Parathyroid adenoma (tissue), 2 donors: ENCODE results near the gene GPC1.

Source experiments
- H2AFZ ChIP-seq: fragments of 300-600 bp; sonication (generic); one replicate; pipeline ENCODE4 v1.7.0; 2017; ENCODE audit warnings: antibody characterized with exemption, mild to moderate bottlenecking
- H3K27ac ChIP-seq: fragments of 300-600 bp; sonication (generic); one replicate; pipeline ENCODE4 v1.7.0; 2017
- H3K27me3 ChIP-seq: fragments of 300-600 bp; sonication (generic); one replicate; pipeline ENCODE4 v1.7.0; 2017; ENCODE audit warnings: low read length; ENCODE audit not compliant: control insufficient read depth, insufficient read depth
- H3K36me3 ChIP-seq: fragments of 300-600 bp; sonication (generic); one replicate; pipeline ENCODE4 v1.7.0; 2017; ENCODE audit warnings: low read length; ENCODE audit not compliant: control insufficient read depth, insufficient read depth
- H3K4me1 ChIP-seq: fragments of 300-600 bp; sonication (generic); one replicate; pipeline ENCODE4 v1.7.0; 2017; ENCODE audit warnings: control low read depth
- H3K4me2 ChIP-seq: fragments of 300-600 bp; sonication (generic); one replicate; pipeline ENCODE4 v1.7.0; 2017; ENCODE audit warnings: low read length
- H3K4me3 ChIP-seq: fragments of 300-600 bp; sonication (generic); one replicate; pipeline ENCODE4 v1.7.0; 2017; ENCODE audit warnings: low read depth, low read length
- H3K79me2 ChIP-seq: fragments of 300-600 bp; sonication (generic); one replicate; pipeline ENCODE4 v1.7.0; 2017; ENCODE audit warnings: control low read depth
- H3K9ac ChIP-seq: fragments of 300-600 bp; sonication (generic); one replicate; pipeline ENCODE4 v1.7.0; 2017; ENCODE audit warnings: mild to moderate bottlenecking
- H3K9me3 ChIP-seq: fragments of 300-600 bp; sonication (generic); one replicate; pipeline ENCODE4 v1.7.0; 2017; ENCODE audit warnings: low read length; ENCODE audit not compliant: control insufficient read depth
- TF ChIP-seq, protein P1 (sequence below): fragments of 300-600 bp; sonication (generic); IDR thresholded peaks from one replicate; pipeline ENCODE4 v1.7.0; 2017; ENCODE audit warnings: antibody characterized with exemption, mild to moderate bottlenecking
- donor health status: primary hyperparathyroidism.

The GPC1 gene

DNA sequence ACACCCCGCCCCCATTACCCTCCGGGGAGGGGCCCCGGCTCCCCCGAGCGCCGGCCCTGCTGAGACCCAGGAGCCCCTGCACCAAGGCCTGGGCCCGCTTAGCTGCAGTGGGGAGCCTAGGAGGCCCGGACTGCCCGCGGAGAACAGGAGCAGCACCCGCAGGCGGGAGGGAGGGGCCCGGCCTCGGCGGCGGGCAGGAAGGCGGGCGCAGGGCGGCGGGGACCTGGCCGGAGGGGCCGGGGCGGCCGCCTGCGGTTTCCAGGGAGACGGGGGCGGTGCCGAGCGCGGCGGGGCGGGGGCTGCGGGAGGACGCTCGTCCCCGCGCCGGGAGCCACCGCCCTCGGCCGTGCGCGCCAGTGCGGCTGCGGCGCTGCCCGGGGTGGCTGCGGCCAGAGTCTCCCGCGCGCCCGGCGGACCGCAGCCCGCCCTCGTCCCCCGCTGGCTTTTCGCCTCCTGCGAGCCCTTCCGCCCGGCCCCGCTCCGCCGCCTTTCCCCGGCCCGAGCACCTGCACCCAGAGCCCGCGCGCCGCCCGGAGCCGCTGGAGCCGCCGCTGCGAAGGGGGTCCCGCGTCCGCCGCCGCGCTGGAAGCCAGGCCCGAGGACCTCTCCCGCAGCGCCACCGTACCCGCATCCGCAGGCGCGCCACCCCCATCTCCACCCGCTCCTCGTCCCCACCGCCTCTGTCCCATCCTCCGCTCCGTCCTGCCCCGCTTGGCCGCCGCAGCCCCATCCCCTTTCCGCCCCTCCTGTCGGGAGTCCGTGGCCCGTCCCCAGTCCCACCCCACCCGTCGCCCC, 17.2 kb downstream of the GPC1 start:
- H3K79me2 ChIP-seq, result no peaks in the 10 kb centered on the region
- TF ChIP-seq, protein P1, sequence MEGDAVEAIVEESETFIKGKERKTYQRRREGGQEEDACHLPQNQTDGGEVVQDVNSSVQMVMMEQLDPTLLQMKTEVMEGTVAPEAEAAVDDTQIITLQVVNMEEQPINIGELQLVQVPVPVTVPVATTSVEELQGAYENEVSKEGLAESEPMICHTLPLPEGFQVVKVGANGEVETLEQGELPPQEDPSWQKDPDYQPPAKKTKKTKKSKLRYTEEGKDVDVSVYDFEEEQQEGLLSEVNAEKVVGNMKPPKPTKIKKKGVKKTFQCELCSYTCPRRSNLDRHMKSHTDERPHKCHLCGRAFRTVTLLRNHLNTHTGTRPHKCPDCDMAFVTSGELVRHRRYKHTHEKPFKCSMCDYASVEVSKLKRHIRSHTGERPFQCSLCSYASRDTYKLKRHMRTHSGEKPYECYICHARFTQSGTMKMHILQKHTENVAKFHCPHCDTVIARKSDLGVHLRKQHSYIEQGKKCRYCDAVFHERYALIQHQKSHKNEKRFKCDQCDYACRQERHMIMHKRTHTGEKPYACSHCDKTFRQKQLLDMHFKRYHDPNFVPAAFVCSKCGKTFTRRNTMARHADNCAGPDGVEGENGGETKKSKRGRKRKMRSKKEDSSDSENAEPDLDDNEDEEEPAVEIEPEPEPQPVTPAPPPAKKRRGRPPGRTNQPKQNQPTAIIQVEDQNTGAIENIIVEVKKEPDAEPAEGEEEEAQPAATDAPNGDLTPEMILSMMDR, result no peak
- no peaks in the 10 kb centered on the region for H3K36me3 ChIP-seq
- H3K27me3 ChIP-seq, result no peaks in the 10 kb centered on the region
- H3K4me1 ChIP-seq, result peaks cover 5% of the 10 kb centered on the region
- peak overlapping the region; percentile 53 for H3K4me3 ChIP-seq
- H3K27ac ChIP-seq, result no peak overlapping the region
- H3K9me3 ChIP-seq, result no peaks in the 10 kb centered on the region
- no peak overlapping the region for H3K9ac ChIP-seq
- peak overlapping the region; percentile 80 for H3K4me2 ChIP-seq
- peak overlapping the region; percentile 72 for H2AFZ ChIP-seq

DNA sequence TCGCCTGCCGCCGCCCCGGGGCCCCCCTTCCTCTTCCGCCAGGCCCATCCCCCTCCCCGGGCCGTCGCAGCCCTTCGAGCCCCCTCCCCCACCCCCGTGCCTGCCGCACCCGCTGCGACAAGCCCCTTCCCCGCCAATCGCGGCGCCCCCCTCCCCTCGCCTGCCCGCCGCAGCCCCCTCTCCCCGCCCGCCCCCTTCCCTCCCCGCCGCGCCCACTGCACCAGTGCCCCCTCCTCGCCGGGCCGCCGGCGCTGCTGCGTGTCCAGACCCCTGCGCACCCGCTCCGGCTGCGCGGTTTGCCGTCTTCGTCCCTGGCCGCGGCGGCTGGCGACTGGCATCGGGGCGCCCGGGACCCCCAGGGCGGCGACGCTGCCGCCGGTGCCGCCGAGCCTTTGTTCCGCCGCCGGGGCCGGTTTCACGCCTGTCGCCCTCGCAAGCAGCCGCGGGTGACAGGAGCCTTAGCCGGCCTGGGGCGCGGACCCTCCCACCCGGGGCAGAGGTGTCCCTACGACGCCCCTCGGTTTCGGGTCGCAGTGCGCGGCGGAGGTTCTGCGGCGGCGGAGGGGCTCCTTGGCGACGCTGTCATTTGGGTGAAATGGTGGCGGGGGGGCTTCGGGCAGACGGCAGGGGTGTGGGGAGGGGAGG, 18.1 kb downstream of the GPC1 start:
- no peak overlapping the region for H2AFZ ChIP-seq
- no peaks in the 10 kb centered on the region for H3K9me3 ChIP-seq
- H3K4me3 ChIP-seq, result no peak overlapping the region
- no peaks in the 10 kb centered on the region for H3K79me2 ChIP-seq
- no peaks in the 10 kb centered on the region for H3K36me3 ChIP-seq
- TF ChIP-seq, protein P1, result no peak
- H3K4me2 ChIP-seq, result no peak overlapping the region
- peaks cover 5% of the 10 kb centered on the region for H3K4me1 ChIP-seq
- H3K27ac ChIP-seq, result no peak overlapping the region
- no peaks in the 10 kb centered on the region for H3K27me3 ChIP-seq
- H3K9ac ChIP-seq, result no peak overlapping the region

DNA sequence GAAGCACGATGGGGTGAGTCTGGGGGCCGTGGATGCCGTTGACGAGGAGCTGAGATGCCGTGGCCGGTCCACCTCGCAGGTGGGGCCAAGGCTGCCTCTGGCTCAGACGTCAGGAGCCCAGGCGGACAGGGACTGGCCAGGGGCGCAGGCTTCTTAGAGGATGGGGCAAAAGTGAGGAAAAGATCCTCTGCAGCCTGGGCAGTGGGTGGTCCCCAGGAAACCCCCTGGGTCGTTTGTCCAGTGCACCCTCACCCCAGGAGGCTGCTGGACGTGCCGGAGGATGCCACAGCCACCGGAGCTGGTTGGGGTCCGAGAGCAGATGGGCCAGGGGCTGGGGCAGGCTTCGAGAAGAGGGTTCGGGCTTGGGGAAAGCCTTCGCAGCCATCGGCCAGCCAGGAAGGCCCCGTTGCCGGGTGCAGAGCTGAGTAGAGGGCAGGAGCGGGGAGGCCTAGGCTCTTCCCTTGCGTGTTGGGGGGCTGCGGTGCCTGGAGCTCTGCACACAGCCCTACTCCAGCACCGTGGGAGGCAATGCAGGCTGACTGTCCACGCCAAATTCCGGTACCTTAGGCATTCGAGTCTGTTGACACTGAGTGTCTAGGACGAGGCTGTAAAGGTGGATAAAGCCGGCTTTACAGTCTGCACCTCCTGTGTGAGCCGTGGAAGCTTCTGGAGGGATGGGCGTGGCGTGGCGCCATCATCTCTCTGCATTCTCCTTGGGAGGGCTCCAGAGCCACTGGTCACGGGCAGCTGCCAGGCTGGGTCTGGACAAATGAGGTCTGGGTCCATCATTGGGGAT, 18.8 kb downstream of the GPC1 start:
- H2AFZ ChIP-seq, result no peak overlapping the region
- H3K4me2 ChIP-seq, result no peak overlapping the region
- H3K79me2 ChIP-seq, result no peaks in the 10 kb centered on the region
- H3K36me3 ChIP-seq, result no peaks in the 10 kb centered on the region
- H3K4me3 ChIP-seq, result no peak overlapping the region
- no peaks in the 10 kb centered on the region for H3K9me3 ChIP-seq
- TF ChIP-seq, protein P1, result no peak
- peaks cover 5% of the 10 kb centered on the region for H3K4me1 ChIP-seq
- no peaks in the 10 kb centered on the region for H3K27me3 ChIP-seq
- H3K27ac ChIP-seq, result no peak overlapping the region
- H3K9ac ChIP-seq, result no peak overlapping the region

DNA sequence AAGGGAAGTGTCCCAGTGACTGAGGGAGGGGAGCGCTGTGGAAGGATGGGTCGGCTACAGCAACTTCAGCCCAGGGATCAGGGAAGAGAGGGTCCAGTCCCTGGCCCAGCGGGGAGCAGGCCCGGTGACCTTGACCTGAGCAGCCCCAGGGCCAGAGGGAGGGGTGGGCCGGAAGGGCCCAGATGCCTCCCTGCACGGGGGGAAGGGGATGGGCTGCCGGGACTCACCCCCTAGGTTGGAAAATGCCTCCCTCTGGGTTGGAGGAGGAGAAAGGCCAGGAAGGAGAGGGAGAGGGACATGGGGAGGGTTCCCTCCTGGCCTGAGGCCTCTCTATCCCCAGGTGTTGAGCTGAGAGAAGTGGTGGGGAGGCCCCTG, 19.8 kb downstream of the GPC1 start:
- H3K9me3 ChIP-seq, result no peaks in the 10 kb centered on the region
- no peaks in the 10 kb centered on the region for H3K36me3 ChIP-seq
- H3K9ac ChIP-seq, result no peak overlapping the region
- TF ChIP-seq, protein P1, result no peak
- peaks cover 5% of the 10 kb centered on the region for H3K4me1 ChIP-seq
- no peaks in the 10 kb centered on the region for H3K79me2 ChIP-seq
- H2AFZ ChIP-seq, result no peak overlapping the region
- no peak overlapping the region for H3K4me2 ChIP-seq
- no peak overlapping the region for H3K4me3 ChIP-seq
- no peaks in the 10 kb centered on the region for H3K27me3 ChIP-seq
- no peak overlapping the region for H3K27ac ChIP-seq
